ENCODE measurements around the gene TNIP2.

Gene TNIP2

DNA sequence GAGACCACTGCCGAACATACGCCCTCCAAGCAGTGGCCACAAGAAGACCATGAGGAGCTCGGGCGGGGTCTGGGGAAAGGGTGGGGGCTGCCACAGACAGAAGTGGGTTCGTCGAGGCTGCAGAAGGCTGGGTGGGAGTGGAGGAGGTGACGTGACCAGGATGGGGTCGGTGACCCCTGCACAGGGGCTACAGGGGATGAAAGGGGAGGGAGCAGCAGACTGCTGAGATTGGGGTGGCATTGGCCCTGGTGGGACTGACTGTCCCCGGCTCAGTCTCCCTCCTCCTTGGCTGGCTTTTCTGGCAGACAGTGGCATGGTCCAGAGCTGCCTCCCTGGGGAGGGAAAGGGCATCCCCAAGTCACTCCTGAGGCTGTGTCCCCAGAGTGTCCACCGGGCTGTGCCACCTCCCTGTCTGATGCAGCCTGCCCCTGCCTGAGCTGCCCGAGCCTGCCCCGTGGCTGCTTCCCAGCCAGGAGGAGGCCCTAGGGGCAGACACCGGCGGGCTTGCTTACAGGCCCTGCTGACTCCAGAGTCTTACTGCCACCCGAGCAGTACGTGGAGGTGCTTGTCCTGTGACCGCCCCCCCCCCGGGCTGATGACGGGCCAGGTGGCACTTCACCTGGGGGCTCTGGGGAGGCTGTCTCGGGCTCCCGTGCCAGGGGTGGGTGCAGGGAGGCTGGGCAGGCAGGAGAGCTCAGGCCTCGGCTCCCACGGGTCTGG is 44.0 kb upstream of the TNIP2 start:
- H3K4me1 ChIP-seq (ENCODE audit: control insufficient read depth, insufficient read depth, low read length), result no peaks in the 10 kb centered on the region
- no peaks in the 10 kb centered on the region for H3K9me3 ChIP-seq (ENCODE audit: control insufficient read depth, insufficient read depth, low read depth, low read length)
- ChIA-PET CTCF (interaction anchor here (0.5 kb wide), 1 partner anchor 18 kb away, joined by 3 read pairs; no protein-coding TSS in a partner anchor), POLR2A (interaction anchor here (0.7 kb wide), 1 partner anchor 444 kb away, joined by 3 read pairs; no protein-coding TSS in a partner anchor)
- no peak overlapping the region for H3K4me3 ChIP-seq (ENCODE audit: low read depth, low read length)
- TF ChIP-seq WT1 (tag by site-specific recombination; IDR thresholded peaks at IDR 0.05) (no peak), ZNF302 (tag by site-specific recombination; IDR thresholded peaks at IDR 0.05; ENCODE audit: low read depth) (no peak), ZNF350 (tag by site-specific recombination; IDR thresholded peaks at IDR 0.05) (no peak), ZNF223 (tag by site-specific recombination; IDR thresholded peaks at IDR 0.05) (no peak), IKZF3 (tag by site-specific recombination; IDR thresholded peaks at IDR 0.05) (no peak), OVOL3 (tag by site-specific recombination; IDR thresholded peaks at IDR 0.05) (no peak), ZNF707 (tag by site-specific recombination; IDR thresholded peaks at IDR 0.05) (no peak), GLI2 (tag by site-specific recombination; IDR thresholded peaks at IDR 0.05; ENCODE audit: borderline replicate concordance, low read depth) (no peak), ZNF610 (tag by site-specific recombination; IDR thresholded peaks at IDR 0.05; ENCODE audit: borderline replicate concordance) (no peak), ZNF311 (tag by site-specific recombination; IDR thresholded peaks at IDR 0.05; ENCODE audit: borderline replicate concordance) (no peak), ZNF510 (tag by site-specific recombination; IDR thresholded peaks at IDR 0.05; ENCODE audit: insufficient replicate concordance) (no peak), ZNF157 (tag by site-specific recombination; IDR thresholded peaks at IDR 0.05) (no peak), KLF7 (tag by site-specific recombination; IDR thresholded peaks at IDR 0.05; ENCODE audit: borderline replicate concordance) (no peak), ZBTB7A (tag by site-specific recombination; IDR thresholded peaks at IDR 0.05; ENCODE audit: low read depth) (no peak), ZNF768 (tag by site-specific recombination; IDR thresholded peaks at IDR 0.05) (no peak), ZNF501 (tag by site-specific recombination; IDR thresholded peaks at IDR 0.05) (no peak)
- H3K36me3 ChIP-seq (ENCODE audit: control insufficient read depth in 2 of 2, insufficient read depth in 1 of 2, low read length in 2 of 2), result no peaks in the 10 kb centered on the region
- H3K27ac ChIP-seq (ENCODE audit: extremely low read depth, low read depth, low read length), result no peak overlapping the region

DNA sequence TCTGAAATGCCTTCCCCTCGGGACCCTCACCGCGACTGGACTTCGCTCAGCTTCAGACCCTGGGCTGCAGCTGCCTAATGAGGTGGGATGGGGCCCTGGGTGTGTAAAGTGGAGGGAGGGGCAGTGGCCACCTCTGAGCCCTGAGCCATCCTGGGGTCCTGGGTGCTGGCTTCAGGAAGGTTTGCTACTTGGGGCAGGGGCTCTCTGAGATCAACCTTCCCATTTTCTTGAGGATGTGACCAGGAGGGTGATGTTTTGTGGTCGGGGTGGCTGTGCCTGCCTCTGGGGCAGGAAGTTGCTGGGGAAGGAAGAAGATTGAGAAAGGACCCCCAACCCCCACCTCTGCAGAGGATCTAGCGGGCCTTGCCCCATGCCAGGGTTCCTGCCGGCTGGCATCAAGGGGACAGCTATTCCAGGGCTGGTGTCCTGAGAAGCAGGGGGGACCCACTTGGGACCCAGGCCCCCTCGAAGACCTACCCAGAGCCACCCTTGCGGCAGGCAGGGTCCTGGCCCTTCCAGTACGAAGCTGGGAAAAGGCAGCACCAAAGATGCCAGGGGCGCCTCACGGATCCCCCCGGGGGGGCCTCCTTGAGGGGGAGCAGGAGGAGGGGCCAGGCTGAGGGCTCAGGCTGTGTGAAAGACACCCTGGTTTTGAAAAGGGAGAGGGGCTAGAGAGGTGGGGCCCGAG is 43.2 kb upstream of the TNIP2 start:
- no peaks in the 10 kb centered on the region for H3K36me3 ChIP-seq (ENCODE audit: control insufficient read depth in 2 of 2, insufficient read depth in 1 of 2, low read length in 2 of 2)

DNA sequence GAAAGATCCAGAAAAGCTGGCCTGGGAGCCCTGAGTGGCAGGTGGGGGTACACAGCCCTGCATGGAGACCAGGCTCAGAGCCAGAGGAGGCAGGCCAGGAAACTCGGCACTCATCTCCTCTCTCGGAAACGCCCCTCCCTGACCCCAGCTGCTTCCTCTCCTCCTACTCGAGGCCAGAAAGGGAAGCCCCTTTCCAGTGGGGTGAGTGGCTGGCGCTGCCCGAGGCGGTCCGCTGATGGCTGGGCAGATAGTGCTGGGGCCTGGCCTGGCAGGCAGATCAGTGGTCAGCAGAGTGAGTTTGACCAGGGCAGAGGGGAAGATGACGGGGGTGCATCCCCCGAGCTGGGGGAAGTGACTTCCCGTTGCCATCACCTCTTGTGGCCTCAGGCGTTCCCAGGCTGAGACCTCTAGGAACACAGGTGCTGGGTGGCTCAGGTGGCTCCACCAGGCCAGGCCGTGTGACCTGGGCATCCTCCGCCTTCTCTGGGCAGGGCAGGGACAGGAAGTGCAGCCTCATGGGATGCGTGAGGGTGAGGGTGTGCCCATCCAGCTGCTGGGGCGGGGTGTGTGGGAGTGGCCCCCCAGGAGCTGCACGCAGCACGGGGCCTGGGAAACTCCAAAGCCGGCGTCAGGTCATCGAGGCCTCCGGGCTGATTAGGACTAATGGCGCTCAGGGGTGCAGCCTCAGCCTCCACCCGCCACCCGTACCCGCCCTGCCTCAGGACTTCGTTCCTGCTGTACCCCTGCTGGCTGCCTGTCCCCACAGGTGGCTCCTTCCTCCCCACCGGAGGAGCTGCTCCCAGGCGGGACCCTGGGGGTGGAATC is 42.5 kb upstream of the TNIP2 start:
- no peak overlapping the region for H3K4me3 ChIP-seq (ENCODE audit: low read depth, low read length)
- POLR2A ChIA-PET, result no interaction called here
- no peaks in the 10 kb centered on the region for H3K36me3 ChIP-seq (ENCODE audit: control insufficient read depth in 2 of 2, insufficient read depth in 1 of 2, low read length in 2 of 2)
- H3K27ac ChIP-seq (ENCODE audit: extremely low read depth, low read depth, low read length), result no peak overlapping the region
- no peaks in the 10 kb centered on the region for H3K9me3 ChIP-seq (ENCODE audit: control insufficient read depth, insufficient read depth, low read depth, low read length)
- CTCF ChIA-PET, result no interaction called here
- H3K4me1 ChIP-seq (ENCODE audit: control insufficient read depth, insufficient read depth, low read length), result no peaks in the 10 kb centered on the region
- TF ChIP-seq KLF1 (tag by site-specific recombination; IDR thresholded peaks at IDR 0.05) (peak; percentile 99), ZFHX2 (tag by site-specific recombination; conservative IDR thresholded peaks at IDR 0.05) (peak; percentile 45), MZF1 (tag by site-specific recombination; IDR thresholded peaks at IDR 0.05; ENCODE audit: borderline replicate concordance) (no peak), SETDB1 (IDR thresholded peaks at IDR 0.05; ENCODE audit: insufficient read length, low read length) (no peak), ZBTB17 (tag by site-specific recombination; IDR thresholded peaks at IDR 0.05) (peak; percentile 41; the same call in 1 of the 2 replicates), ZNF433 (tag by site-specific recombination; IDR thresholded peaks at IDR 0.05; ENCODE audit: low read depth) (no peak), SP2 (tag by site-specific recombination; IDR thresholded peaks at IDR 0.05) (no peak; the same call in 1 of the 2 replicates), ZNF555 (tag by site-specific recombination; conservative IDR thresholded peaks at IDR 0.05) (no peak), ZNF16 (tag by site-specific recombination; IDR thresholded peaks at IDR 0.05; ENCODE audit: low read depth) (no peak), ZNF404 (tag by site-specific recombination; IDR thresholded peaks at IDR 0.05) (no peak)
- TF ChIP-seq, protein P1, sequence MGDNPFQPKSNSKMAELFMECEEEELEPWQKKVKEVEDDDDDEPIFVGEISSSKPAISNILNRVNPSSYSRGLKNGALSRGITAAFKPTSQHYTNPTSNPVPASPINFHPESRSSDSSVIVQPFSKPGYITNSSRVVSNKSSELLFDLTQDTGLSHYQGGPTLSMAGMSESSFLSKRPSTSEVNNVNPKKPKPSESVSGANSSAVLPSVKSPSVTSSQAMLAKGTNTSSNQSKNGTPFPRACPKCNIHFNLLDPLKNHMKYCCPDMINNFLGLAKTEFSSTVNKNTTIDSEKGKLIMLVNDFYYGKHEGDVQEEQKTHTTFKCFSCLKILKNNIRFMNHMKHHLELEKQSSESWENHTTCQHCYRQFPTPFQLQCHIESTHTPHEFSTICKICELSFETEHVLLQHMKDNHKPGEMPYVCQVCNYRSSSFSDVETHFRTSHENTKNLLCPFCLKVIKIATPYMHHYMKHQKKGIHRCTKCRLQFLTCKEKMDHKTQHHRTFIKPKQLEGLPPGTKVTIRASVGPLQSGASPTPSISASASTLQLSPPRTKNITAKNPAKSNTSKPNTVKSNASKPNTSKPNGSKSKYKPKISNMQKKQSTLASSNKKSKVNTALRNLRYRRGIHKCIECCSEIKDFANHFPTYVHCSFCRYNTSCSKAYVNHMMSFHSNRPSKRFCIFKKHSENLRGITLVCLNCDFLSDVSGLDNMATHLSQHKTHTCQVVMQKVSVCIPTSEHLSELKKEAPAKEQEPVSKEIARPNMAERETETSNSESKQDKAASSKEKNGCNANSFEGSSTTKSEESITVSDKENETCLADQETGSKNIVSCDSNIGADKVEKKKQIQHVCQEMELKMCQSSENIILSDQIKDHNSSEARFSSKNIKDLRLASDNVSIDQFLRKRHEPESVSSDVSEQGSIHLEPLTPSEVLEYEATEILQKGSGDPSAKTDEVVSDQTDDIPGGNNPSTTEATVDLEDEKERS (tag by site-specific recombination; IDR thresholded peaks at IDR 0.05), result no peak

More for the DNA sequence above, 43.2 kb upstream of the TNIP2 start:
- Histone ChIP-seq H3K4me1 (ENCODE audit: control insufficient read depth, insufficient read depth, low read length) (no peaks in the 10 kb centered on the region), H3K27ac (ENCODE audit: extremely low read depth, low read depth, low read length) (no peak overlapping the region), H3K4me3 (ENCODE audit: low read depth, low read length) (no peak overlapping the region), H3K9me3 (ENCODE audit: control insufficient read depth, insufficient read depth, low read depth, low read length) (no peaks in the 10 kb centered on the region)
- TF ChIP-seq ZNF335 (tag by site-specific recombination; conservative IDR thresholded peaks at IDR 0.05), result peak; percentile 57
- TF ChIP-seq ZNF600 (tag by site-specific recombination; IDR thresholded peaks at IDR 0.05), result no peak
- ChIA-PET CTCF (interaction anchor here (0.5 kb wide), 1 partner anchor 17 kb away, joined by 3 read pairs; no protein-coding TSS in a partner anchor), POLR2A (interaction anchor here (0.7 kb wide), 1 partner anchor 445 kb away, joined by 3 read pairs; no protein-coding TSS in a partner anchor)
